Large intestine (tissue), 3 donors: ENCODE results near the gene PRRX2. TPM values are rescaled to one million over a fixed set of nuclear protein-coding genes. Genes with fewer than 3 reads are reported as not detected.

Experiments used
- DNase-seq, 2 donors: peaks; one replicate each; pipeline versions ENCODE4 v3.0.0 to v3.0.0-alpha.2; 2013
- H3K27ac ChIP-seq: one replicate; pipeline ENCODE4 v1.5.1; 2013; ENCODE audit warnings: low read length
- H3K27me3 ChIP-seq: 2 replicates; pipeline ENCODE4 v1.6.1; 2013; ENCODE audit warnings: low read length; ENCODE audit not compliant: control insufficient read depth, insufficient read depth
- H3K36me3 ChIP-seq: 2 replicates; pipeline ENCODE4 v1.6.1; 2013; ENCODE audit warnings: low read length; ENCODE audit not compliant: control insufficient read depth, insufficient read depth
- H3K4me1 ChIP-seq: one replicate; pipeline ENCODE4 v1.6.1; 2013; ENCODE audit warnings: low read length; ENCODE audit not compliant: control insufficient read depth, insufficient read depth
- H3K4me3 ChIP-seq: one replicate; pipeline ENCODE4 v1.5.1; 2013; ENCODE audit warnings: low read length
- H3K9me3 ChIP-seq: one replicate; pipeline ENCODE4 v1.6.1; 2013; ENCODE audit warnings: mild to moderate bottlenecking, low read depth, low read length, moderate library complexity; ENCODE audit not compliant: control insufficient read depth
- WGBS: methylation state at CpG from one replicate; pipeline ENCODE4 v1.1.5; 2013; ENCODE audit warnings: low lambda C conversion rate; ENCODE audit not compliant: insufficient coverage; 5-methylcytosine and 5-hydroxymethylcytosine counted together
- polyA plus RNA-seq: library from polyadenylated mRNA; unstranded; fragments of 120-200 nt; gene quantifications from one replicate; pipeline ENCODE4 v1.2.1, GENCODE V29; 2013

PRRX2 gene
- polyA plus RNA-seq, 1 donor: 1.6 TPM

- Histone ChIP-seq H3K4me3 (no peak overlapping the region), H3K36me3 (no peaks in the 10 kb centered on the region), H3K27ac (no peak overlapping the region), H3K9me3 (no peaks in the 10 kb centered on the region), H3K27me3 (peaks cover 5% of the 10 kb centered on the region), H3K4me1 (peaks cover 12% of the 10 kb centered on the region)
- WGBS: 93% methylated on average over 1 of the region's 6 CpGs
- no peak for DNase-seq
Measured at GRCh38 chr9:129731477-129732085, 66.1 kb downstream of the PRRX2 start.

- peaks cover 6% of the 10 kb centered on the region for H3K27me3 ChIP-seq
- no peak overlapping the region for H3K27ac ChIP-seq
- no peak overlapping the region for H3K4me3 ChIP-seq
- H3K36me3 ChIP-seq: no peaks in the 10 kb centered on the region
- H3K4me1 ChIP-seq: peaks cover 12% of the 10 kb centered on the region
- H3K9me3 ChIP-seq: no peaks in the 10 kb centered on the region
- no CpG with 5 or more reads among the region's 10 CpGs for WGBS
- no peak for DNase-seq
Measured at GRCh38 chr9:129732100-129732499, 66.7 kb downstream of the PRRX2 start.

GRCh38 chr9:129732946-129733631 is 67.6 kb downstream of the PRRX2 start:
- WGBS: no CpG with 5 or more reads among the region's 23 CpGs
- Histone ChIP-seq H3K27ac (no peak overlapping the region), H3K9me3 (no peaks in the 10 kb centered on the region), H3K4me3 (no peak overlapping the region), H3K4me1 (peaks cover 16% of the 10 kb centered on the region), H3K27me3 (peaks cover 6% of the 10 kb centered on the region), H3K36me3 (no peaks in the 10 kb centered on the region)
- no peak for DNase-seq

GRCh38 chr9:129733632-129733953 is 68.1 kb downstream of the PRRX2 start:
- H3K9me3 ChIP-seq: no peaks in the 10 kb centered on the region
- peaks cover 6% of the 10 kb centered on the region for H3K27me3 ChIP-seq
- no peak for DNase-seq
- H3K27ac ChIP-seq: no peak overlapping the region
- H3K4me3 ChIP-seq: no peak overlapping the region
- H3K36me3 ChIP-seq: no peaks in the 10 kb centered on the region
- peaks cover 16% of the 10 kb centered on the region for H3K4me1 ChIP-seq
- WGBS: no CpG with 5 or more reads among the region's 2 CpGs

- Histone ChIP-seq H3K27me3 (peaks cover 6% of the 10 kb centered on the region), H3K27ac (no peak overlapping the region), H3K4me1 (peaks cover 16% of the 10 kb centered on the region), H3K4me3 (no peak overlapping the region), H3K9me3 (no peaks in the 10 kb centered on the region), H3K36me3 (no peaks in the 10 kb centered on the region)
- no peak for DNase-seq
- WGBS: no CpG with 5 or more reads among the region's 6 CpGs
Measured at GRCh38 chr9:129735546-129735945, 70.1 kb downstream of the PRRX2 start.

- Histone ChIP-seq H3K9me3 (no peaks in the 10 kb centered on the region), H3K4me1 (peaks cover 16% of the 10 kb centered on the region), H3K27me3 (peaks cover 6% of the 10 kb centered on the region), H3K27ac (no peak overlapping the region), H3K4me3 (no peak overlapping the region), H3K36me3 (no peaks in the 10 kb centered on the region)
- no CpG with 5 or more reads among the region's 20 CpGs for WGBS
- no peak for DNase-seq
Measured at GRCh38 chr9:129736334-129736733, 70.9 kb downstream of the PRRX2 start.

- Histone ChIP-seq H3K4me1 (peaks cover 16% of the 10 kb centered on the region), H3K27ac (no peak overlapping the region), H3K36me3 (no peaks in the 10 kb centered on the region), H3K4me3 (peak overlapping the region; percentile 58), H3K9me3 (no peaks in the 10 kb centered on the region), H3K27me3 (peaks cover 6% of the 10 kb centered on the region)
- WGBS: no CpG with 5 or more reads among the region's 48 CpGs
- peak; percentile 70 to 85 for DNase-seq
Measured at GRCh38 chr9:129737479-129738274, 72.2 kb downstream of the PRRX2 start.

- Histone ChIP-seq H3K9me3 (no peaks in the 10 kb centered on the region), H3K4me1 (peaks cover 10% of the 10 kb centered on the region), H3K27me3 (peaks cover 6% of the 10 kb centered on the region), H3K27ac (no peak overlapping the region), H3K4me3 (no peak overlapping the region), H3K36me3 (no peaks in the 10 kb centered on the region)
- no peak for DNase-seq
- WGBS: no CpG with 5 or more reads among the region's 16 CpGs
Measured at GRCh38 chr9:129739432-129739831, 74.0 kb downstream of the PRRX2 start.

- Histone ChIP-seq H3K36me3 (no peaks in the 10 kb centered on the region), H3K27ac (no peak overlapping the region), H3K4me3 (no peak overlapping the region), H3K9me3 (no peaks in the 10 kb centered on the region), H3K27me3 (peaks cover 6% of the 10 kb centered on the region), H3K4me1 (peaks cover 9% of the 10 kb centered on the region)
- no peak for DNase-seq
- WGBS: no CpG with 5 or more reads among the region's 7 CpGs
Measured at GRCh38 chr9:129740174-129740573, 74.7 kb downstream of the PRRX2 start.

- WGBS: 100% methylated on average over 1 of the region's 13 CpGs
- no peak overlapping the region for H3K4me3 ChIP-seq
- DNase-seq: no peak
- no peaks in the 10 kb centered on the region for H3K36me3 ChIP-seq
- peaks cover 6% of the 10 kb centered on the region for H3K27me3 ChIP-seq
- H3K4me1 ChIP-seq: peaks cover 5% of the 10 kb centered on the region
- no peak overlapping the region for H3K27ac ChIP-seq
- no peaks in the 10 kb centered on the region for H3K9me3 ChIP-seq
Measured at GRCh38 chr9:129740666-129741464, 75.4 kb downstream of the PRRX2 start.
